ENCODE results near the gene COX5B. TPM values are rescaled to one million over a fixed set of nuclear protein-coding genes. Genes with fewer than 3 reads are reported as not detected.

Gene COX5B
- total and polyA plus RNA-seq, 9 of the 15 experiments (the other 6 are each of a cell fraction or from before 2014, with no cell fraction given): 154 to 1,424 (median 487) TPM

DNA sequence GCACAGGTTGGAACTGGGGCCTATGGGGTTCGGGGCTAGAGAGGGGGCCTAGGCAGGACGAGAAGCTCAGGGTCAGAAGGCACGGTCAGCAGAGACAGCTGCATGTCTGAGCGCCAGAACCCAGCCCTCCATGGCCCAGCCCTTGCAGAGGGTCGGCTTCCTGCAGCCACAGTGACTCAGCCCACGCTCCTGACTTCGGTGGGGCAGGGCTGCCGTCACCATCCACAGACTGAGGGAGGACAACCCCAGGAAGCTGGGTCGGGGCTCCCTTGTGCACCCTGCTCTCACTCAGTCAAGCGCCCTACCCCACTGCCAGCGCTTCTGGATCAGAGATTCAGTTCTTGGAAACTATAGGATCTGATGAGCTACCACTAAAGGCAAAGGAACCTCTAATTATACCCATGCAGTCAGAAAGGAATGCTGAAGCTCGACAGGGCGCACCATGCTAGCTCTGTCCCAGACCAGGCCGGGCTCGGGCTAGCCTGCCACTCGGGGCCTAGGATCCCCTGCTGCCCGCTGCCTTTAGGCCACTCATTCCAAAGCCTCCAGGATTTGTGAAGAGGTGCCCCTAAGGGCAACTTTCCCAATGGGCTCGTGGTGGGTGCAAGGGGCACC lies 15.0 kb downstream of the COX5B start:
- Histone ChIP-seq H3K4me3 (no peak overlapping the region), H3K79me2 (ENCODE audit: control insufficient read depth, insufficient read depth, low read length) (peaks cover 45% of the 10 kb centered on the region), H3K27ac (ENCODE audit: extremely low read depth, low read depth, low read length) (no peak overlapping the region), H3K27me3 (ENCODE audit: control insufficient read depth in 2 of 2, insufficient read depth in 2 of 2, low read length in 2 of 2) (no peaks in the 10 kb centered on the region), H4K20me1 (replicated peaks; ENCODE audit: control insufficient read depth, insufficient read depth, low read length) (no peaks in the 10 kb centered on the region; the same call in 1 of the 2 replicates), H3K4me2 (ENCODE audit: insufficient read depth, low read length) (0 out of 2 replicates have a peak overlapping the region, but pooled peaks have one; percentile 1), H3K9ac (ENCODE audit: insufficient read depth in 1 of 2, low read depth in 2 of 2, low read length in 2 of 2) (peak overlapping the region in 1 of 2 experiments; percentile 77; a peak in 2 of 4 replicates), H2AFZ (ENCODE audit: low read depth, low read length) (no peak overlapping the region), H3K4me1 (replicated peaks in 1 of 2; ENCODE audit: control insufficient read depth in 2 of 2, insufficient read depth in 2 of 2, low read length in 2 of 2) (peaks cover 21 to 65% of the 10 kb centered on the region in 2 experiments; a peak in 4 of 5 replicates), H3K9me3 (replicated peaks; ENCODE audit: control insufficient read depth, insufficient read depth, low read depth, low read length) (no peaks in the 10 kb centered on the region), H3K9me1 (ENCODE audit: control insufficient read depth, insufficient read depth, low read length) (peaks cover 5% of the 10 kb centered on the region), H3K36me3 (ENCODE audit: control insufficient read depth, insufficient read depth, low read length) (peaks cover 61% of the 10 kb centered on the region; the same call in 2 of the 3 replicates)
- ATAC-seq: no peak
- POLR2A ChIA-PET: interaction anchor here (1.2 to 2.7 kb wide), 3 partner anchors 10 to 14 kb away, joined by 4 to 19 read pairs (median 18); partner anchors contain the start of gene COX5B
- BruUV-seq (replicated peaks): no TSS peak
- TF ChIP-seq YBX1 (IDR thresholded peaks at IDR 0.05): no peak
- peak; percentile 49; the same call in 1 of the 2 replicates for TF ChIP-seq EGR1 (conservative IDR thresholded peaks at IDR 0.05)
- TF ChIP-seq NFE2 (IDR thresholded peaks at IDR 0.05; ENCODE audit: low read depth): peak; percentile 55; the same call in 1 of the 2 replicates
- TF ChIP-seq POLR2G (IDR thresholded peaks at IDR 0.05; ENCODE audit: low read depth, low read length): 0 out of 2 replicates have a peak, but pooled peaks have one; percentile 14
- TF ChIP-seq, protein P1, sequence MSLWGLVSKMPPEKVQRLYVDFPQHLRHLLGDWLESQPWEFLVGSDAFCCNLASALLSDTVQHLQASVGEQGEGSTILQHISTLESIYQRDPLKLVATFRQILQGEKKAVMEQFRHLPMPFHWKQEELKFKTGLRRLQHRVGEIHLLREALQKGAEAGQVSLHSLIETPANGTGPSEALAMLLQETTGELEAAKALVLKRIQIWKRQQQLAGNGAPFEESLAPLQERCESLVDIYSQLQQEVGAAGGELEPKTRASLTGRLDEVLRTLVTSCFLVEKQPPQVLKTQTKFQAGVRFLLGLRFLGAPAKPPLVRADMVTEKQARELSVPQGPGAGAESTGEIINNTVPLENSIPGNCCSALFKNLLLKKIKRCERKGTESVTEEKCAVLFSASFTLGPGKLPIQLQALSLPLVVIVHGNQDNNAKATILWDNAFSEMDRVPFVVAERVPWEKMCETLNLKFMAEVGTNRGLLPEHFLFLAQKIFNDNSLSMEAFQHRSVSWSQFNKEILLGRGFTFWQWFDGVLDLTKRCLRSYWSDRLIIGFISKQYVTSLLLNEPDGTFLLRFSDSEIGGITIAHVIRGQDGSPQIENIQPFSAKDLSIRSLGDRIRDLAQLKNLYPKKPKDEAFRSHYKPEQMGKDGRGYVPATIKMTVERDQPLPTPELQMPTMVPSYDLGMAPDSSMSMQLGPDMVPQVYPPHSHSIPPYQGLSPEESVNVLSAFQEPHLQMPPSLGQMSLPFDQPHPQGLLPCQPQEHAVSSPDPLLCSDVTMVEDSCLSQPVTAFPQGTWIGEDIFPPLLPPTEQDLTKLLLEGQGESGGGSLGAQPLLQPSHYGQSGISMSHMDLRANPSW (CRISPR knock-in tag; IDR thresholded peaks at IDR 0.05): no peak
- 0 out of 2 replicates have a peak, but pooled peaks have one; percentile 5 for TF ChIP-seq RBFOX2 (IDR thresholded peaks at IDR 0.05; ENCODE audit: low read depth, low read length)
- in situ Hi-C loops (cut with MboI): no loop called here
- 71% methylated on average over 12 of the region's 18 CpGs for WGBS (ENCODE audit: insufficient coverage, low coverage, missing lambda C conversion rate)
- intact Hi-C loops (cut with micrococcal nuclease): no loop called here
- CTCF ChIA-PET (ENCODE audit: low intra/inter-chr PET ratio): interaction anchor here (0.6 kb wide), 1 partner anchor 69 kb away, joined by 4 read pairs; no protein-coding TSS in a partner anchor
- peak in 3 of 4 experiments; percentile 18 to 38 (median 25) for DNase-seq (ENCODE audit: extremely low read depth in 1 of 4, low spot score in 3 of 4)
- no peak for FAIRE-seq

All from K562 (cell line).